ENCODE results near the gene MFAP3L.

DNA sequence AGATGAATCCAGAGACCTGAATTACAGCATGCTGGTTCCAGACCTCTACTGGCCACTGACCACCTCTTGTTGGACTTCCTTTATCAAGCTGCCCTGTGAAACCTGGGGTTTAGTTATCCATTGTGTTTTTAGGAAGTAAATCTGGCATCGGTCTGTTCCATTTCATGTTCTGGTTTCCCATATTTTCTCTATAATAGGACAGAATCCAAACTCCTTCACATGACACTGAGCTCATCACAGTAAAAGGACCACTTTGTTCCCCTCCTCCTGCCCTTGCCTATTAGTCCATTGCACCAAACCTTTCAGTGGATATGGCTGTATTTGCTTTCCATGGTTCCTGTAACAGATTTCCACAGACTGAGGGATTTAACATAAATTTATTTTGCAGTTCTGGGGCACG, 4.0 kb downstream of the MFAP3L start:
- TF ChIP-seq POLR2A (IDR thresholded peaks at IDR 0.05): no peak
- TF ChIP-seq, protein P1, sequence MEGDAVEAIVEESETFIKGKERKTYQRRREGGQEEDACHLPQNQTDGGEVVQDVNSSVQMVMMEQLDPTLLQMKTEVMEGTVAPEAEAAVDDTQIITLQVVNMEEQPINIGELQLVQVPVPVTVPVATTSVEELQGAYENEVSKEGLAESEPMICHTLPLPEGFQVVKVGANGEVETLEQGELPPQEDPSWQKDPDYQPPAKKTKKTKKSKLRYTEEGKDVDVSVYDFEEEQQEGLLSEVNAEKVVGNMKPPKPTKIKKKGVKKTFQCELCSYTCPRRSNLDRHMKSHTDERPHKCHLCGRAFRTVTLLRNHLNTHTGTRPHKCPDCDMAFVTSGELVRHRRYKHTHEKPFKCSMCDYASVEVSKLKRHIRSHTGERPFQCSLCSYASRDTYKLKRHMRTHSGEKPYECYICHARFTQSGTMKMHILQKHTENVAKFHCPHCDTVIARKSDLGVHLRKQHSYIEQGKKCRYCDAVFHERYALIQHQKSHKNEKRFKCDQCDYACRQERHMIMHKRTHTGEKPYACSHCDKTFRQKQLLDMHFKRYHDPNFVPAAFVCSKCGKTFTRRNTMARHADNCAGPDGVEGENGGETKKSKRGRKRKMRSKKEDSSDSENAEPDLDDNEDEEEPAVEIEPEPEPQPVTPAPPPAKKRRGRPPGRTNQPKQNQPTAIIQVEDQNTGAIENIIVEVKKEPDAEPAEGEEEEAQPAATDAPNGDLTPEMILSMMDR (IDR thresholded peaks at IDR 0.05): no peak
